ENCODE results near the gene RALGAPA2.

Gene RALGAPA2

GRCh38 chr20:20608041-20608440, 104.4 kb downstream of the RALGAPA2 start:
- Histone ChIP-seq H3K4me3 (ENCODE audit: low read length, poor library complexity, severe bottlenecking) (no peak overlapping the region), H3F3A (ENCODE audit: low read depth) (no peaks in the 10 kb centered on the region), H3K9ac (ENCODE audit: low read depth, low read length, poor library complexity, severe bottlenecking) (no peak overlapping the region), H3K9me3 (ENCODE audit: insufficient read depth, low read depth, low read length) (no peaks in the 10 kb centered on the region), H3K4me1 (ENCODE audit: insufficient read depth, low read length, poor library complexity, severe bottlenecking) (peaks cover 27% of the 10 kb centered on the region), H3K36me3 (ENCODE audit: insufficient read depth, low read length) (no peaks in the 10 kb centered on the region; the same call in 1 of the 2 replicates), H3K9me2 (replicated peaks; ENCODE audit: low read depth, low read length) (no peaks in the 10 kb centered on the region), H2AFZ (ENCODE audit: low read length) (no peak overlapping the region), H3K27me3 (ENCODE audit: insufficient read depth, low read length, poor library complexity, severe bottlenecking) (no peaks in the 10 kb centered on the region), H3K79me2 (ENCODE audit: insufficient read depth, low read length) (no peaks in the 10 kb centered on the region), H3K4me2 (ENCODE audit: low read depth, low read length, poor library complexity, severe bottlenecking) (peak overlapping the region; percentile 45), H4K20me1 (ENCODE audit: insufficient read depth, low read length, poor library complexity, severe bottlenecking) (no peaks in the 10 kb centered on the region)
- TF ChIP-seq, protein P1, sequence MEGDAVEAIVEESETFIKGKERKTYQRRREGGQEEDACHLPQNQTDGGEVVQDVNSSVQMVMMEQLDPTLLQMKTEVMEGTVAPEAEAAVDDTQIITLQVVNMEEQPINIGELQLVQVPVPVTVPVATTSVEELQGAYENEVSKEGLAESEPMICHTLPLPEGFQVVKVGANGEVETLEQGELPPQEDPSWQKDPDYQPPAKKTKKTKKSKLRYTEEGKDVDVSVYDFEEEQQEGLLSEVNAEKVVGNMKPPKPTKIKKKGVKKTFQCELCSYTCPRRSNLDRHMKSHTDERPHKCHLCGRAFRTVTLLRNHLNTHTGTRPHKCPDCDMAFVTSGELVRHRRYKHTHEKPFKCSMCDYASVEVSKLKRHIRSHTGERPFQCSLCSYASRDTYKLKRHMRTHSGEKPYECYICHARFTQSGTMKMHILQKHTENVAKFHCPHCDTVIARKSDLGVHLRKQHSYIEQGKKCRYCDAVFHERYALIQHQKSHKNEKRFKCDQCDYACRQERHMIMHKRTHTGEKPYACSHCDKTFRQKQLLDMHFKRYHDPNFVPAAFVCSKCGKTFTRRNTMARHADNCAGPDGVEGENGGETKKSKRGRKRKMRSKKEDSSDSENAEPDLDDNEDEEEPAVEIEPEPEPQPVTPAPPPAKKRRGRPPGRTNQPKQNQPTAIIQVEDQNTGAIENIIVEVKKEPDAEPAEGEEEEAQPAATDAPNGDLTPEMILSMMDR (conservative IDR thresholded peaks at IDR 0.05; ENCODE audit: low read length), result no peak
- no peak for TF ChIP-seq EZH2phosphoT487 (IDR thresholded peaks at IDR 0.05; ENCODE audit: borderline replicate concordance)

- no peaks in the 10 kb centered on the region for H4K20me1 ChIP-seq (ENCODE audit: insufficient read depth, low read length, poor library complexity, severe bottlenecking)
- H3K9me3 ChIP-seq (ENCODE audit: insufficient read depth, low read depth, low read length), result no peaks in the 10 kb centered on the region
These were observed 105.6 kb downstream of the RALGAPA2 start for GRCh38 chr20:20606881-20607280.

GRCh38 chr20:20606050-20606449, 106.4 kb downstream of the RALGAPA2 start:
- no peaks in the 10 kb centered on the region for H3K9me2 ChIP-seq (replicated peaks; ENCODE audit: low read depth, low read length)
- H3K27me3 ChIP-seq (ENCODE audit: insufficient read depth, low read length, poor library complexity, severe bottlenecking), result no peaks in the 10 kb centered on the region
- no peak overlapping the region for H3K4me2 ChIP-seq (ENCODE audit: low read depth, low read length, poor library complexity, severe bottlenecking)
- peaks cover 32% of the 10 kb centered on the region for H3K4me1 ChIP-seq (ENCODE audit: insufficient read depth, low read length, poor library complexity, severe bottlenecking)
- H2AFZ ChIP-seq (ENCODE audit: low read length), result no peak overlapping the region
- H3K79me2 ChIP-seq (ENCODE audit: insufficient read depth, low read length), result no peaks in the 10 kb centered on the region
- no peaks in the 10 kb centered on the region; the same call in 1 of the 2 replicates for H3K36me3 ChIP-seq (ENCODE audit: insufficient read depth, low read length)
- no peak overlapping the region for H3K9ac ChIP-seq (ENCODE audit: low read depth, low read length, poor library complexity, severe bottlenecking)
- H3K9me3 ChIP-seq (ENCODE audit: insufficient read depth, low read depth, low read length), result no peaks in the 10 kb centered on the region
- no peak overlapping the region for H3K4me3 ChIP-seq (ENCODE audit: low read length, poor library complexity, severe bottlenecking)
- no peak for TF ChIP-seq EZH2phosphoT487 (IDR thresholded peaks at IDR 0.05; ENCODE audit: borderline replicate concordance)
- TF ChIP-seq, protein P1 (conservative IDR thresholded peaks at IDR 0.05; ENCODE audit: low read length), result no peak
- H3F3A ChIP-seq (ENCODE audit: low read depth), result no peaks in the 10 kb centered on the region
- H4K20me1 ChIP-seq (ENCODE audit: insufficient read depth, low read length, poor library complexity, severe bottlenecking), result no peaks in the 10 kb centered on the region

More at GRCh38 chr20:20606881-20607280, 105.6 kb downstream of the RALGAPA2 start:
- Histone ChIP-seq H3K4me2 (ENCODE audit: low read depth, low read length, poor library complexity, severe bottlenecking) (no peak overlapping the region), H3K36me3 (ENCODE audit: insufficient read depth, low read length) (no peaks in the 10 kb centered on the region; the same call in 1 of the 2 replicates), H3K4me1 (ENCODE audit: insufficient read depth, low read length, poor library complexity, severe bottlenecking) (peaks cover 32% of the 10 kb centered on the region), H3K9ac (ENCODE audit: low read depth, low read length, poor library complexity, severe bottlenecking) (no peak overlapping the region), H3K27me3 (ENCODE audit: insufficient read depth, low read length, poor library complexity, severe bottlenecking) (no peaks in the 10 kb centered on the region), H2AFZ (ENCODE audit: low read length) (no peak overlapping the region), H3K9me2 (replicated peaks; ENCODE audit: low read depth, low read length) (no peaks in the 10 kb centered on the region), H3K79me2 (ENCODE audit: insufficient read depth, low read length) (no peaks in the 10 kb centered on the region), H3K4me3 (ENCODE audit: low read length, poor library complexity, severe bottlenecking) (no peak overlapping the region), H3F3A (ENCODE audit: low read depth) (no peaks in the 10 kb centered on the region)
- no peak for TF ChIP-seq EZH2phosphoT487 (IDR thresholded peaks at IDR 0.05; ENCODE audit: borderline replicate concordance)
- TF ChIP-seq, protein P1 (conservative IDR thresholded peaks at IDR 0.05; ENCODE audit: low read length), result no peak
